Smooth muscle cell (in vitro differentiated cells): Measurements from ENCODE around the gene CACTIN. TPM values are rescaled to one million over a fixed set of nuclear protein-coding genes. Genes with fewer than 3 reads are reported as not detected.

Source experiments
- DNase-seq: peaks from one replicate; lab custom pipeline; 2025; ENCODE audit not compliant: unreplicated experiment; lab: John Stamatoyannopoulos, UW
- H2AFZ ChIP-seq: fragments of 200-600 bp; sonication (generic); 2 replicates; pipeline ENCODE4 v1.6.0; 2016; ENCODE audit warnings: antibody characterized with exemption, low read depth, mild to moderate bottlenecking
- H3F3A ChIP-seq: fragments of 200-600 bp; sonication (generic); 2 replicates; pipeline ENCODE4 v1.6.0; 2017; ENCODE audit warnings: antibody characterized with exemption, low read depth
- H3K27ac ChIP-seq: fragments of 200-600 bp; sonication (generic); 2 replicates; pipeline ENCODE4 v1.5.1; 2016; ENCODE audit warnings: low read depth, mild to moderate bottlenecking
- H3K27me3 ChIP-seq: fragments of 200-600 bp; sonication (generic); 2 replicates; pipeline ENCODE4 v1.6.1; 2016; ENCODE audit warnings: low read depth, mild to moderate bottlenecking
- H3K36me3 ChIP-seq: fragments of 200-600 bp; sonication (generic); 2 replicates; pipeline ENCODE4 v1.5.1; 2016; ENCODE audit warnings: low read depth
- H3K4me1 ChIP-seq: fragments of 200-600 bp; sonication (generic); 2 replicates; pipeline ENCODE4 v1.5.1; 2016; ENCODE audit warnings: low read depth
- H3K4me2 ChIP-seq: fragments of 200-600 bp; sonication (generic); 2 replicates; pipeline ENCODE4 v1.6.0; 2016; ENCODE audit warnings: mild to moderate bottlenecking
- H3K4me3 ChIP-seq: fragments of 200-600 bp; sonication (generic); 2 replicates; pipeline ENCODE4 v1.5.1; 2016; ENCODE audit warnings: mild to moderate bottlenecking
- H3K79me2 ChIP-seq: fragments of 200-600 bp; sonication (generic); 2 replicates; pipeline ENCODE4 v1.6.0; 2016; ENCODE audit warnings: low read depth, mild to moderate bottlenecking
- H3K9ac ChIP-seq: fragments of 200-600 bp; sonication (generic); 2 replicates; pipeline ENCODE4 v1.6.0; 2016; ENCODE audit warnings: low read depth
- H3K9me3 ChIP-seq: fragments of 200-600 bp; sonication (generic); replicated peaks from 2 replicates; pipeline ENCODE4 v1.5.1; 2016; ENCODE audit warnings: low read depth
- H4K20me1 ChIP-seq: fragments of 200-600 bp; sonication (generic); 2 replicates; pipeline ENCODE4 v1.6.0; 2016; ENCODE audit warnings: low read depth
- CTCF ChIP-seq: fragments of 200-600 bp; sonication (generic); IDR thresholded peaks from 2 replicates; pipeline ENCODE4 v1.5.1; 2017; ENCODE audit warnings: borderline replicate concordance, mild to moderate bottlenecking, antibody characterized with exemption; ENCODE audit not compliant: insufficient read depth, poor library complexity, severe bottlenecking
- WGBS: methylation state at CpG from one replicate; pipeline ENCODE4 v1.1.7; 2016; ENCODE audit warnings: low lambda C conversion rate; 5-methylcytosine and 5-hydroxymethylcytosine counted together
- polyA plus RNA-seq: library from polyadenylated mRNA; unstranded; fragments of >200 nt; fragmentation: Nextera tagmentation; extraction: Ambion mirVana; gene quantifications from 2 replicates; pipeline ENCODE4 v1.2.1, GENCODE V29; 2016
- total RNA-seq: library from RNA; depleted of rRNA; stranded (reverse); fragments of >200 nt; gene quantifications from 2 replicates; pipeline ENCODE4 v1.2.3, GENCODE V29; 2014

Gene CACTIN
- total and polyA plus RNA-seq, 2 experiments from 2014 or later = 16.7 to 22.5 TPM

GRCh38 chr19:3670796-3671679, 44.4 kb upstream of the CACTIN start:
- DNase-seq = peak; percentile 37
- no peaks in the 10 kb centered on the region for H3K9me3 ChIP-seq
- H3K9ac ChIP-seq = peak overlapping the region; percentile 84
- H3K4me2 ChIP-seq = peak overlapping the region; percentile 82
- no peak for TF ChIP-seq CTCF
- H3F3A ChIP-seq = no peaks in the 10 kb centered on the region
- no peaks in the 10 kb centered on the region for H3K36me3 ChIP-seq
- peaks cover 24% of the 10 kb centered on the region for H3K79me2 ChIP-seq
- no peak overlapping the region for H2AFZ ChIP-seq
- H3K4me3 ChIP-seq = no peak overlapping the region
- 55% methylated on average over 37 of the region's 45 CpGs for WGBS
- H3K27ac ChIP-seq = peak overlapping the region; percentile 96
- no peaks in the 10 kb centered on the region for H3K27me3 ChIP-seq
- peaks cover 15% of the 10 kb centered on the region for H3K4me1 ChIP-seq
- peaks cover 48% of the 10 kb centered on the region for H4K20me1 ChIP-seq

- Histone ChIP-seq H3K36me3 (no peaks in the 10 kb centered on the region), H2AFZ (no peak overlapping the region), H3K27me3 (no peaks in the 10 kb centered on the region), H3K9ac (peak overlapping the region; percentile 84), H3K9me3 (no peaks in the 10 kb centered on the region), H4K20me1 (peaks cover 47% of the 10 kb centered on the region), H3K27ac (peak overlapping the region; percentile 96), H3F3A (no peaks in the 10 kb centered on the region), H3K4me2 (peak overlapping the region; percentile 82), H3K4me1 (peaks cover 15% of the 10 kb centered on the region), H3K79me2 (peaks cover 17% of the 10 kb centered on the region), H3K4me3 (no peak overlapping the region)
- WGBS = 26% methylated on average over 16 of the region's 33 CpGs
- no peak for TF ChIP-seq CTCF
- peak; percentile 37 for DNase-seq
These were observed 43.6 kb upstream of the CACTIN start for GRCh38 chr19:3669947-3670795.

- H3K36me3 ChIP-seq = no peaks in the 10 kb centered on the region
- H3F3A ChIP-seq = no peaks in the 10 kb centered on the region
- no peak overlapping the region for H3K9ac ChIP-seq
- no peaks in the 10 kb centered on the region for H3K9me3 ChIP-seq
- peaks cover 39% of the 10 kb centered on the region for H4K20me1 ChIP-seq
- no peak overlapping the region for H2AFZ ChIP-seq
- H3K4me2 ChIP-seq = no peak overlapping the region
- H3K4me3 ChIP-seq = no peak overlapping the region
- H3K27me3 ChIP-seq = no peaks in the 10 kb centered on the region
- peak overlapping the region; percentile 96 for H3K27ac ChIP-seq
- TF ChIP-seq CTCF = no peak
- DNase-seq = no peak
- peaks cover 17% of the 10 kb centered on the region for H3K79me2 ChIP-seq
- WGBS = 88% methylated on average over 38 of the region's 39 CpGs
- peaks cover 15% of the 10 kb centered on the region for H3K4me1 ChIP-seq
These were observed 42.7 kb upstream of the CACTIN start for GRCh38 chr19:3669082-3669946.
